GM23248 (cell line): Measurements from ENCODE around the gene KAZN.

ENCODE experiments used
- EZH2 ChIP-seq: fragments of 200-600 bp; sonication (generic); IDR thresholded peaks from 2 replicates; pipeline ENCODE4 v1.6.1; 2018; ENCODE audit warnings: antibody characterized with exemption, mild to moderate bottlenecking; ENCODE audit not compliant: insufficient read depth, poor library complexity, severe bottlenecking
- EZH2phosphoT487 ChIP-seq: fragments of 200-600 bp; sonication (generic); IDR thresholded peaks from 2 replicates; pipeline ENCODE4 v1.6.1; 2018; ENCODE audit warnings: antibody characterized with exemption, moderate library complexity, mild to moderate bottlenecking, low read depth; ENCODE audit not compliant: insufficient read depth

GRCh38 chr1:14567903-14568302 is 30.6 kb upstream of the KAZN start:
- no peak for TF ChIP-seq EZH2phosphoT487
- no peak for TF ChIP-seq EZH2
